Right renal cortex interstitium (tissue), 3 donors: ENCODE data around the gene MARK1. TPM values are rescaled to one million over a fixed set of nuclear protein-coding genes. Genes with fewer than 3 reads are reported as not detected.

Source experiments
- DNase-seq, 3 donors: peaks; one replicate each; pipeline ENCODE4 v3.0.0-alpha.2; 2013; ENCODE audit warnings: low read depth in 3 of 3, low spot score in 2 of 3
- polyA plus RNA-seq, 3 donors: library from polyadenylated mRNA; unstranded; fragments of 120-200 nt; gene quantifications; one replicate each; pipeline ENCODE4 v1.2.1, GENCODE V29; 2013; ENCODE audit not compliant: insufficient read length in 3 of 3

The MARK1 gene
- polyA plus RNA-seq, 3 donors, result 8.3 to 10.9 (median 9.7) TPM

DNA sequence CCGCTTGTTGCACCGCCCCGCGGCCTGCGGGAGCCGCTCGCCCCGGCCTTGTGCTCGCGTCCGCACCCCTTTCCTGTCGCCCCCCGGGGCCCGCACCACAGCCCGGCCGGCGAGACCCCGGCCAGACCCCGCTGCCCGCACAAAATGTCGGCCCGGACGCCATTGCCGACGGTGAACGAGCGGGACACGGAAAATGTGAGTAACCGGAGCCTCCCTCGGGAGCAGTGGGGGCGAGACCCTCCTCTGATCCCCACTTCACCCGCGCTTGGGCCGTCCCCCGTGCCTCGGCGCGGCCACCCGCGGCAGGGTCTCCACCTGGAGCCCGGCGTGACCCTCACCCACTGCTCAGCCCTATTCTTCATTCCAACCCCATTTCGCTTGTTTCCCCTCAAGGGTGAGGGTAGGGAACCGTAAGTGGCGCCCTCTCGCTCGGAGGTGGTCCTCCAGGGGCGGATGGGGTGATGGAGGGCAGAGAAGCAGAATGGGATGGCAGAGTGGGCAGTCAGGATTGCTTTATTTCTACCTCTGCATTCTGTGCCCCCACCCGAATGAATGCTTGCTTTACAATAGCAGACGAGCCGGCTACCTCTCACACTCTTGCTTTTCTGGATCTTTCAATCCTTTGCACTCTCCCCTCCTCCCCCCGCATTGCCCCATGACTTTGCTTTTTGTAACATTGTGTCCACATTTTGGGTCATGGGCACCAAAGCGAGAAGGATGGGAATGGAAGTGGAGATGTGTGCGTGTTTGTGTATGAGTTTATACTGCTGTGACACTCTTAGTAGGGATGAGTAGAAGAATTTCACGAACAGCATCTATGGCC, 954 bp downstream of the MARK1 start:
- DNase-seq, result peak in 1 of 3 donors; percentile 10

DNA sequence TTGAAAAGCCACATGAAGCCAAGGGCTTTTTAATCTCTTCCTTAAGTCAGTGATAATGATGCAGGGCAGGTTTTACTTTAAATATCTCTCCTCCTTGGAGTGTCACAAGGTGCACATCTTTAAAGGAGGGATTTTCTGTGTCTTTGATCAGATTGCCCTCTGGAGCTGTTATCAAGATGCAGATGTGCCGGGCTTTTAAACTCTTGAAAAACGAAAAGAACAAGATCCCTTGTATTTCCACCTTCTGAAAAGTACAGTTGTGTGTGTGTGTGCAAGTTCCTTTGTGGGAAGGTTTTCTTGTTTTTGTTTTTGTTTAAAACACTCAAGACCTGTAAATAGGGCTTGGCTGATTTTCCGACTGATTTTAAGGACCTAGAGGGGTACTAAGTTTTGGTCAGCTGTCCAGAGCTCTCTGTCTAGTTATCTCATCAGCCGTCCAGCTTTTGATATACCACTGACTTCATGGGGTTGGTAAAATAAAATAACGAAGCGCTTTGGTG, 1.6 kb downstream of the MARK1 start:
- no peak for DNase-seq

DNA sequence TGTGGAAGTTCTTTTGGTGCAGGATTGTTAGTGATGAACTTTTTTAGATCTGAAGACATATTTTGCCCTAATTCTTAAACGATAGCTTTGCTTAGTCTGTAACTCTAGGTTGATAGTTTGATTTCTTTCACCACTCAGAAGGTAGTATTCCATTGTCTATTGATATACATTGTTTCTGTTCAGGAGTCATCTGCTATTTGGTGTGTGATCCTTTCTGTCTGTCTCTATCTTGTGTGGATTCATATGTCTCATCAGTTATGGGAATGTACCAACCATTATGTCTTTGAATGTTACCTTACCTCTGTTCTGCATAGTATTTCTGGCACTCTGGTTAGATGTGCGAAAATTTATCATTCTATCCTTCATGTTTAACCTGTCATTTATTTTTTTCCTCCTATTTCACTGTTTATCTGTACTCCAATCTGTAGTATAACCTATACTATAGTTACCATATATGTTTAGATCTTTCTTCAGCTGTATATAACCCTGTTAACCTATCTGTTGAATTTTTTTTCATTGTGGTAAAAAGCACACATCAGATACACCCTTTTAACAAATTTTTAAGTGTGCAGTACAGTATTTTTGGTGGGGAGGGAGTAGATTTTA, 5.7 kb downstream of the MARK1 start:
- DNase-seq, result no peak

- no peak for DNase-seq
Observed at GRCh38 chr1:220544901-220545303, 17.0 kb downstream of the MARK1 start.

DNA sequence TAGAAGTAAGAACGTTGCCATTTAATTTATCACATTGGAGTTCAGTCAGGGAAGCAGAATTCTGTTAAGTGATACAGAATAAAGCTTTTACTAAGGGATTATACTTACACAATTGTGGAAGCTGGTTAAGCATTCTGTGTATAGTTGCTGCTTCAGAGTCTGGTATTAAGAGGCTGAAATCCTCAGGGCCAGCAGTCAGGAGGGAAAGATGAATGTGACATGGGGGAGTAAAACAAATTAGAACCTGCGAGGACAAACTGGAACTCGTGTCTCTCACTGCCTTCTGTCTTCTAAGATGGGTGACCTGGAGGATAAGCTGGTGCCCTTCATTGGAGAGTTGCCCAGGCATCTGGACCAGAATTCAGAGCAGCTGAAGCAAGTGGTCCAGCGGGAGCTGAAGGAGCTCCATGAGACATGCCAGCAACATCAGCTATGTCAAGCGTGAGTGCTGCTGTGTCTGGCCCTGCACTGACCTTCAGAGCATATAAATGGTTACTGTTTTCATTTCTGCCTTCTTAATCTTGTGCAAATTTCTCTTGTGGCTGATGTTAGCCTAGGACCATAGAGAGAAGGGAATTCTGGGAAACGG, 23.0 kb downstream of the MARK1 start:
- DNase-seq, result no peak

GRCh38 chr1:220551718-220552117, 23.8 kb downstream of the MARK1 start:
- DNase-seq, result no peak

GRCh38 chr1:220552672-220553260, 24.8 kb downstream of the MARK1 start:
- no peak for DNase-seq

DNA sequence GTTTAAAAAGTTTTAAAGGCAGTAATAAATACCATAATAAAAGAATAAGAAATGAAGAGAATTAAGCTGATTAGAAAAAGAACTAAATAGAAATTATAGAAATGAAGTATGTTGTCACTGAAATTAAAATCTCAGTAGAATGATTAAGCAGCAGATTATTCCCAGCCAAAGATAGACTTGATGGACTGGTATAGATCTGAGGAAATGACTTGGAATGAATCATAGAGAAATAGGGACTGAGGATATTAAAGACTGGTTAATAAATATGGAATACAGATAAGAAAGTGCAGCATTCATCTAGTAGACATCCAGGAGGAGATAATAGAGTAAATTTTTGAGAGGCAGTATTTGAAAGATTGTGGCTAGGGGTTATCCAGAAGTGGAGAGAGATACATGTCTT, 28.7 kb downstream of the MARK1 start:
- DNase-seq, result no peak

- DNase-seq, result no peak
Observed at GRCh38 chr1:220563564-220563963, 35.6 kb downstream of the MARK1 start.

GRCh38 chr1:220564216-220564615, 36.3 kb downstream of the MARK1 start:
- DNase-seq, result no peak

- no peak for DNase-seq
Observed at GRCh38 chr1:220565670-220566069, 37.7 kb downstream of the MARK1 start.

DNA sequence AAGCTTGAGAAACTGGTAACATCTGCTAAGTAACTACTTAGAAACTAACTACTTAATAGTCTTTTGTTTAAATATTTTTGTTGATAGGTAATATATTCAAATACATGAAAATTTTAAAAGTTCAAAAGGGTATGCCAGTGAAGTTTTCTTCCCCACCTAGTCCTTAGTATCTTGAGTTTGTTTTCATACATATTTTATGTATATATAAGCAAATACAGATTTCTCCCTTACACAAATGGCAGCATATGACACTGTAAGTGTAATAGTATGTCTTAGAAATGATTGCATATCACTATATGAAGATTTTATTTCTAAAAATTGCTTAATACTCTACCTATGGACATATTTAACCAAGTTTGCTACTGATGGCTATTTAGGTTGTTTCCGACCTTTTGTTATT, 38.9 kb downstream of the MARK1 start:
- no peak for DNase-seq

DNA sequence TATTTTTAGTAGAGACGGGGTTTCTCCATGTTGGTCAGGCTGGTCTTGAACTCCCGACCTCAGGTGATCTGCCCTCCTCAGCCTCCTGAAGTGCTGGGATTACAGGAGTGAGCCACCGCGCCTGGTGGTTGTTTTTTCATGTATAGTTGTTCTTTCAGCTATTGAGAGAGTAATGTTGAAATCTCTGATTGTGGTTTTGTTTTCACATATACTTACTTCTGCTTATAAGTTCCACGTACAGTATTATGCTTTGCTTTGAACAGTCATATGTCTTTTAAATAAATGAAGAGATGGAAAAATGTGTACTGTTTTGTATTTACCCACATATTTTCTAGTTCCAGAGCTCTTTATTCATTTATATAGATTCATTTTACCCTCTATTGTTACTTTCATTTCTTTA, 44.5 kb downstream of the MARK1 start:
- no peak for DNase-seq

DNA sequence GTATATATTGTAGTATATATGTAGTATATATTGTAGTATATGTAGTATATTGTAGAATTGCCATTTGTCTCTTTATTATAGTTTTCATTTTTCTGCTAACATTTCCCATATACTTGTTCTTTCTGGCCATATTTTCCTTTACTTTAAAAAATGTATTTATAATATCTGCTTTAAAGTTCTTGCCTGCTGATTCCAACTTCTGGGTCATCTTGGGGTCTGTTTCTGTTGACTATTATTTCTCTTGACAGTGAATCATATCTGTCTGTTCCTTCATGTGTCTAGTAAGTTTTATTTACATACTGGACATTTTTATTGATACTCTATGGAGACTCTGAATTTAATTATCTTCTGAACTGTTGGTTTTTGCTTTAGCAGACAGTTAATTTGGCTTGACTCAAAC, 45.9 kb downstream of the MARK1 start:
- DNase-seq, result no peak

DNA sequence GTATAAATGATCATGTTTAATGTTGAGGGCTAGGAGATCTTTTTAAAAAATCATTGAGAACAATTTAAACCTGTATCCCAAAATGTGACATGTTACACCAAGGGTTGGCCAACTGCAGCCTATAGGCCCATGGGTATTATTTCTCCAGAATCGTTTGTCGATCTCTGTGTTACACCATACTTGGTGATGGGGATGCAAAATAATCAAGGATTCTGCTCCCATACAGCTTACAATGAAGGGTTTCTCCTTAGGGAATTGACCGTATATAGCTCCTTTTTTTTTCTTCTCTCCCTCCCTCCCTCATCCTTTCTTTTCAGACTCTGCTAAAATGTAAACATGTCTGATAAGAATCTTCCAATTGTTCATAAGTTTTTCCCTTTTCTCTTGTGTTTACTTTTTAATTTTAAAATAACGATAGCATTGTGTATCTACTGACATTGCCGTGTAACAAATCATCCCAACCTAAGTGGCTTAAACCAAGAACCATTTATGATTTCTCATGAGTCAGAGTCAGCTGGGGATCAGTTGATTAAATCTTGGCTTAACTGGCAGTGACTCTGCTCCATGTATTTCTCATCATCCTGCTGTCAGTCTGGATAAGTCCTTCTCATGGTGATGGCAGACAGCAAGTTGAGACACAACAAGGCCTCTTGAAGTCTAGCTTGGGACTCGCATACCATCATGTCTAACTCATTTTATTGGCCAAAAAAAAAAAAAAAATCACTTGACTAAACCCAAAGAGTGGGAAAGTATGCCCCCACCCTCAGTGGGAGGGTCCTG, 48.0 kb downstream of the MARK1 start:
- no peak for DNase-seq

- no peak for DNase-seq
Observed at GRCh38 chr1:220577926-220578325, 50.0 kb downstream of the MARK1 start.

DNA sequence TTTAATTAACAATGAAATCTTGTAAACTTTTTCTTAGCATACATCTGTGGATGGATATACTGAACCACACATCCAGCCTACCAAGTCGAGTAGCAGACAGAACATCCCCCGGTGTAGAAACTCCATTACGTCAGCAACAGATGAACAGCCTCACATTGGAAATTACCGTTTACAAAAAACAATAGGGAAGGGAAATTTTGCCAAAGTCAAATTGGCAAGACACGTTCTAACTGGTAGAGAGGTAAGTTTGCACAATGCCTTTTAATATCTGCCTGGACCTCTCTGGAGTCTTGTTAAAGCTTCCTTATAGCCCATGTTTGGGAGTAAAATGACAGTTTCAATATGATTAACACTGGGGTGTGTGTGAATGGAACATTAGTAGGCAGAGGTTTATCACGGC, 51.4 kb downstream of the MARK1 start:
- DNase-seq, result no peak

DNA sequence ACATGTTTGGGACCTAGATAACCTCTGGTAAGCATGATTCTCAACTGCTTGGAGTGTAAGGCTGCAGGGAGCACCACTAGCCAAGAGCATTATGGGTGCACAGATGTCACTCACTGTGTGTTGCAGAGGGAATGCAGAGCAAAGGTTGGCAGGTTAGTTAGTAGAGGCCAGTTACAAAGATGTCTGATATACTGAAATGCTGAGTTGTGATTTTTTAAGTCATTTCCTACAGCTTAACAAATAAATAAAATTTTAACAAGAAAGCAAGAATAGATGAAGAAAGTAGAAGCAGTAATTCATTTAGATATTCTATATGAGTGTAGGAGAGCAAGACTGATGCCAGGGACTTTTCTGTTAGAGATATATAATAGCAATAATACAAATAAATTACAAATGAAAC, 64.8 kb downstream of the MARK1 start:
- DNase-seq, result no peak

- DNase-seq, result no peak
Observed at GRCh38 chr1:220594356-220594755, 66.4 kb downstream of the MARK1 start.

DNA sequence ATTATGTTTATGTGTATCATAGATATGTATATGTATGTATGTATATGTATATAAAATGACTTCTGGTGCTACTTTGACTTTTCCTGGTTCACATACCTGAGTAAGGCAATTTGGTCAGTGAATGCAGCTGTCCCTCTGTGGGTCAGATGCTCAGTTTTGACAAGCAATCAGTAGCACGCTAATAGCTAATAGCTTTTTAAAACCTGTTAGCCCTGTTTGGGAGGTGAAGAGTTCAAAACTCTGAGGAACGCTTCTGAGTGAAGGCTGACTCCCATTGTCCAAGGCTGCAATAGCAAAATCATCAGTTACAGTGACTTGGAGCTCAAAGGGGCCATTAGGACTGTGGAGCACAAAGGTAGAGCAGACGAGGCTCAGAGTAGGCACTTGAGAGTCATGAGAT, 67.2 kb downstream of the MARK1 start:
- no peak for DNase-seq

DNA sequence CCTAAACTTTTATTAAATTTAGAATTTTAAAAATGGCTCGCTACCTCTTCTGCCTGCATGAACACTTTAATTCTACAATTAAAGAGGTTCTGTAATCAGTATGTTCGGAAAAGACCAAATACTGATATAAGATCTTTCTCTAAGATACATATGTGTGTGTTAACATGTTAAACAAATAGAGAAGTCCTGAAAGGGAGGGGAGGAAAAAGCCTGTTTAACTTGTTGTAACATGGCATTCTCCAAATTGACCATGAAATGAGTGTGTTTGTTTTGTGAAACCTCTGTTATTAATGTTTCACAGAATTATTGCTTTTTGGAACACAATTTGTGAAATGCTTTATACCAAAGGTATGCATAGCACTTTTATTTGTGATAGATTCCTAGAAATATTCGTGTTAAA, 77.0 kb downstream of the MARK1 start:
- no peak for DNase-seq
